ENCODE measurements around the gene CTU2. TPM values are rescaled to one million over a fixed set of nuclear protein-coding genes. Genes with fewer than 3 reads are reported as not detected.

The CTU2 gene
- total and polyA plus RNA-seq, 7 donors = 6.1 to 16.3 (median 10.5) TPM

GRCh38 chr16:88736496-88736895 is 30.2 kb downstream of the CTU2 start:
- Histone ChIP-seq H3K27me3 (no peaks in the 10 kb centered on the region), H3K36me3 (peaks cover 17 to 89% (median 62%) of the 10 kb centered on the region in 4 donors), H3K9me3 (no peaks in the 10 kb centered on the region), H3K4me1 (peaks cover 0 to 10% (median 8%) of the 10 kb centered on the region in 4 donors), H3K27ac (no peak overlapping the region), H3K4me3 (no peak overlapping the region)
- 96 to 98% methylated on average over 21 of the region's 21 CpGs for WGBS, 2 donors
- intact Hi-C loops (cut with DNase I) = loop anchor here (5.0 kb wide), 1 partner anchor 121 kb away; the partner anchor contains the start of genes GALNS and TRAPPC2L
- no peak for DNase-seq
- TF ChIP-seq EP300 (IDR thresholded peaks at IDR 0.05) = no peak
- TF ChIP-seq POLR2AphosphoS5 (IDR thresholded peaks at IDR 0.05) = no peak
- no peak for TF ChIP-seq POLR2A (IDR thresholded peaks at IDR 0.05)
- TF ChIP-seq CTCF (IDR thresholded peaks at IDR 0.05) = no peak

GRCh38 chr16:88737298-88738150 is 31.2 kb downstream of the CTU2 start:
- H3K4me1 ChIP-seq = peaks cover 0 to 10% (median 8%) of the 10 kb centered on the region in 4 donors
- intact Hi-C loops (cut with DNase I) = loop anchor here (5.0 kb wide), 1 partner anchor 120 kb away; the partner anchor contains the start of genes GALNS and TRAPPC2L
- peak overlapping the region in 3 of 4 donors; percentile 60 to 71 (median 65) for H3K27ac ChIP-seq
- no peak overlapping the region for H3K4me3 ChIP-seq
- 39 to 42% methylated on average over 54 of the region's 54 CpGs for WGBS, 2 donors
- no peaks in the 10 kb centered on the region for H3K9me3 ChIP-seq
- H3K36me3 ChIP-seq = peaks cover 17 to 86% (median 62%) of the 10 kb centered on the region in 4 donors
- H3K27me3 ChIP-seq = no peaks in the 10 kb centered on the region
- TF ChIP-seq EP300 (IDR thresholded peaks at IDR 0.05) = no peak
- no peak for TF ChIP-seq POLR2A (IDR thresholded peaks at IDR 0.05)
- peak in 1 of 4 donors; percentile 56 for TF ChIP-seq POLR2AphosphoS5 (IDR thresholded peaks at IDR 0.05)
- peak; percentile 93 to 100 (median 98) for TF ChIP-seq CTCF (IDR thresholded peaks at IDR 0.05)
- peak; percentile 89 for DNase-seq

GRCh38 chr16:88738151-88739084 is 32.1 kb downstream of the CTU2 start:
- Histone ChIP-seq H3K27ac (peak overlapping the region in 3 of 4 donors; percentile 60 to 71 (median 65)), H3K36me3 (peaks cover 17 to 77% (median 55%) of the 10 kb centered on the region in 4 donors), H3K4me3 (no peak overlapping the region), H3K27me3 (no peaks in the 10 kb centered on the region), H3K9me3 (no peaks in the 10 kb centered on the region), H3K4me1 (peaks cover 0 to 11% (median 9%) of the 10 kb centered on the region in 4 donors)
- no peak for DNase-seq
- TF ChIP-seq EP300 (IDR thresholded peaks at IDR 0.05) (no peak), POLR2AphosphoS5 (IDR thresholded peaks at IDR 0.05) (no peak), POLR2A (IDR thresholded peaks at IDR 0.05) (no peak), CTCF (IDR thresholded peaks at IDR 0.05) (no peak)
- intact Hi-C loops (cut with DNase I) = loop anchor here (5.0 kb wide), 1 partner anchor 119 kb away; the partner anchor contains the start of genes GALNS and TRAPPC2L
- 88 to 90% methylated on average over 41 of the region's 41 CpGs for WGBS, 2 donors

- no peak for DNase-seq
- TF ChIP-seq CTCF (IDR thresholded peaks at IDR 0.05) (no peak), POLR2AphosphoS5 (IDR thresholded peaks at IDR 0.05) (no peak), EP300 (IDR thresholded peaks at IDR 0.05) (no peak), POLR2A (IDR thresholded peaks at IDR 0.05) (no peak)
- intact Hi-C loops (cut with DNase I) = loop anchor here (5.0 kb wide), 1 partner anchor 118 kb away; the partner anchor contains the start of genes GALNS and TRAPPC2L
- no peak overlapping the region for H3K4me3 ChIP-seq
- 92 to 93% methylated on average over 22 of the region's 22 CpGs for WGBS, 2 donors
- no peaks in the 10 kb centered on the region for H3K27me3 ChIP-seq
- H3K27ac ChIP-seq = peak overlapping the region in 1 of 4 donors; percentile 60
- H3K4me1 ChIP-seq = peaks cover 0 to 20% (median 15%) of the 10 kb centered on the region in 4 donors
- no peaks in the 10 kb centered on the region for H3K9me3 ChIP-seq
- H3K36me3 ChIP-seq = peaks cover 10 to 68% (median 46%) of the 10 kb centered on the region in 4 donors
These were observed 33.1 kb downstream of the CTU2 start for GRCh38 chr16:88739139-88739976.
